ENCODE measurements around the gene CHCHD5. TPM values are rescaled to one million over a fixed set of nuclear protein-coding genes. Genes with fewer than 3 reads are reported as not detected.
"Not testable (repeated sequence)": the region's sequence is repeated elsewhere in the genome, so short reads cannot be mapped to it uniquely, and the experiment has no call there.

Gene CHCHD5
- total RNA-seq, 1 experiment from 2014 or later = 33.2 TPM

GRCh38 chr2:112609320-112609719 is 24.9 kb downstream of the CHCHD5 start:
- Mint-ChIP-seq H3K4me1 (peaks cover 11% of the 10 kb centered on the region), H3K9me3 (peaks cover 11% of the 10 kb centered on the region), H3K27me3 (ENCODE audit: low read depth) (peaks cover 19% of the 10 kb centered on the region)
- H3K36me3 Mint-ChIP-seq; H3K27ac Mint-ChIP-seq; POLR2A ChIA-PET; H3K4me3 Mint-ChIP-seq; CTCF ChIA-PET; DNase-seq (ENCODE audit: low spot score); ATAC-seq: not testable (repeated sequence)

DNA sequence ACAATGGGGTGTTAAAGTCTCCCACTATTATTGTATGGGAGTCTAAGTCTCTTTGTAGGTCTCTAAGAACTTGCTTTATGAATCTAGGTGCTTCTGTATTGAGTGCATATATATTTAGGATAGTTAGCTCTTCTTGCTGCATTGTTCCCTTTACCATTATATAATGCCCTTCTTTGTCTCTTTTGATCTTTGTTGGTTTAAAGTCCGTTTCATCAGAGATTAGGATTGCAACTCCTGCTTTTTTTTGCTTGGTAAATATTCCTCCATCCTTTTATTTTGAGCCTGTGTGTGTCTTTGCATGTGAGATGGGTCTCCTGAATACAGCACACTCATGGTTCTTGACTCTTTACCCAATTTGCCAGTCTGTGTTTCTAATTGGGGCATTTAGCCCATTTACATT is 27.9 kb downstream of the CHCHD5 start:
- POLR2A ChIA-PET; H3K36me3 Mint-ChIP-seq; DNase-seq (ENCODE audit: low spot score); H3K4me3 Mint-ChIP-seq; H3K27ac Mint-ChIP-seq; ATAC-seq: not testable (repeated sequence)
- Mint-ChIP-seq H3K27me3 (ENCODE audit: low read depth) (peaks cover 19% of the 10 kb centered on the region), H3K9me3 (peaks cover 11% of the 10 kb centered on the region), H3K4me1 (peaks cover 22% of the 10 kb centered on the region)
- CTCF ChIA-PET = interaction anchor here (1.9 kb wide), 1 partner anchor 33 kb away, joined by 5 read pairs; no protein-coding TSS in a partner anchor

DNA sequence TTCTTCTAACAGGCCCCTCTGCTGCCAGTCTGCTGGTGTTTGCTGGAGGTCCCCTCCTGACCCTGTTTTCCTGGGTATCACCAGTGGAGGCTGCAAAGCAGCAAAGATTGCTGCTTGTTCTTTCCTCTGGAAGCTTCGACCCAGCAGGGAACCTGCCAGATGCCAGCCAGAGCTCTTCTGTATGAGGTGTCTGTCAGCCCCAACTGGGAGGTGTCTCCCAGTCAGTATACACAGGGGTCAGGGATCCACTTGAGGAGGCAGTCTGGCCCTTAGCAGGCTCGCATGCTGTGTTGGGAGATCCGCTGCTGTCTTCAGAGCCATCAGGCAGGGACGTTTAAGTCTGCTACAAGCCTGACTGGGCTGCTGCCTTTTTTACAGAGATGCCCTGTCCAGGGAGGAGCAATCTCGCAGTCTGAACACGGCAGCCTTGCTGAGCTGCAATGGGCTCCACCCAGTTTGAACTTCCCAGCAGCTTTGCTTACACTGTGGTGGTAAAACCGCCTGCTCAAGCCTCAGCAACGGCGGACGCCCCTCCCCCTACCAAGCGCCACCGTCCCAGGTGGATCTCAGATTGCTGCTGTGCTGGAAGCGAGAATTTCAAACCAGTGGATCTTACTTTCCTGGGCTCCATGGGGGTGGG is 29.9 kb downstream of the CHCHD5 start:
- no peak overlapping the region for H3K27ac Mint-ChIP-seq
- H3K9me3 Mint-ChIP-seq = peaks cover 11% of the 10 kb centered on the region
- H3K4me3 Mint-ChIP-seq = peak overlapping the region; percentile 33; the same call in 1 of the 2 replicates
- no peaks in the 10 kb centered on the region for H3K36me3 Mint-ChIP-seq
- TF ChIP-seq MAX (CRISPR knock-in tag; IDR thresholded peaks at IDR 0.05) (no peak), KAT7 (CRISPR knock-in tag; IDR thresholded peaks at IDR 0.05; ENCODE audit: borderline replicate concordance) (no peak), ZNF317 (CRISPR knock-in tag; IDR thresholded peaks at IDR 0.05; ENCODE audit: borderline replicate concordance, low read depth) (no peak), ZNF281 (CRISPR knock-in tag; IDR thresholded peaks at IDR 0.05) (peak; percentile 45; the same call in 1 of the 2 replicates), FOXP1 (CRISPR knock-in tag; IDR thresholded peaks at IDR 0.05; ENCODE audit: borderline replicate concordance) (peak; percentile 58; the same call in 1 of the 2 replicates), SMAD3 (CRISPR knock-in tag; IDR thresholded peaks at IDR 0.05; ENCODE audit: borderline replicate concordance) (0 out of 2 replicates have a peak, but pooled peaks have one; percentile 30), GRHL2 (CRISPR knock-in tag; IDR thresholded peaks at IDR 0.05; ENCODE audit: insufficient replicate concordance, severe bottlenecking) (no peak), ZNF232 (CRISPR knock-in tag; IDR thresholded peaks at IDR 0.05) (no peak)
- TF ChIP-seq, protein P1, sequence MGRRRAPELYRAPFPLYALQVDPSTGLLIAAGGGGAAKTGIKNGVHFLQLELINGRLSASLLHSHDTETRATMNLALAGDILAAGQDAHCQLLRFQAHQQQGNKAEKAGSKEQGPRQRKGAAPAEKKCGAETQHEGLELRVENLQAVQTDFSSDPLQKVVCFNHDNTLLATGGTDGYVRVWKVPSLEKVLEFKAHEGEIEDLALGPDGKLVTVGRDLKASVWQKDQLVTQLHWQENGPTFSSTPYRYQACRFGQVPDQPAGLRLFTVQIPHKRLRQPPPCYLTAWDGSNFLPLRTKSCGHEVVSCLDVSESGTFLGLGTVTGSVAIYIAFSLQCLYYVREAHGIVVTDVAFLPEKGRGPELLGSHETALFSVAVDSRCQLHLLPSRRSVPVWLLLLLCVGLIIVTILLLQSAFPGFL (CRISPR knock-in tag; IDR thresholded peaks at IDR 0.05; ENCODE audit: borderline replicate concordance) = no peak
- peak; percentile 63 for DNase-seq (ENCODE audit: low spot score)
- peaks cover 19% of the 10 kb centered on the region for H3K27me3 Mint-ChIP-seq (ENCODE audit: low read depth)
- peak; percentile 98 for ATAC-seq
- POLR2A ChIA-PET = interaction anchor here (0.6 kb wide), 1 partner anchor 53 kb away, joined by 4 read pairs; no protein-coding TSS in a partner anchor
- CTCF ChIA-PET = interaction anchor here (1.1 to 2.5 kb wide), 7 partner anchors 11 to 327 kb away, joined by 3 to 16 read pairs (median 4); partner anchors contain the start of gene CHCHD5
- peaks cover 22% of the 10 kb centered on the region for H3K4me1 Mint-ChIP-seq

DNA sequence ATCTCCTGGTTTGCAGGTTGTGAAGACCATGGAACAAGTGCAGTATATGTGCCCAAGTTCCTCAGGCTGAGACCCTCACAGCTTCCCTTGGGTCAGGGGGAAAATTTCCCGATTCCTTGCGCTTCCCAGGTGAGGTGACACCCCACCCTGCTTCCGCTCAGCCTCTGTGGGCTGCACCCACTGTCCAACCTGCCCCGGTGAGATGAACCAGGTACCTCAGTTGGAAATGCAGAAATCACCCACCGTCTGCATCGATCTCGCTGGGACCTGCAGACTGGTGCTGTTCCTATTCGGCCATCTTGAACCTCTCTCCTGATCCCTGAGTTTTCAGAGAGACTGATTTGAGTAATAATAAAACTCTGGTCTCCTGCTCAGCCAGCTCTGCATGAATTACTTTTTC is 30.6 kb downstream of the CHCHD5 start:
- Mint-ChIP-seq H3K4me3 (peak overlapping the region; percentile 33; the same call in 1 of the 2 replicates), H3K27me3 (ENCODE audit: low read depth) (peaks cover 18% of the 10 kb centered on the region), H3K27ac (no peak overlapping the region), H3K4me1 (peaks cover 22% of the 10 kb centered on the region), H3K9me3 (peaks cover 4% of the 10 kb centered on the region), H3K36me3 (no peaks in the 10 kb centered on the region)
- DNase-seq (ENCODE audit: low spot score) = no peak
- TF ChIP-seq NR1H2 (CRISPR knock-in tag; IDR thresholded peaks at IDR 0.05) (no peak), STAT6 (CRISPR knock-in tag; conservative IDR thresholded peaks at IDR 0.05; ENCODE audit: low read depth) (no peak), GRHL2 (CRISPR knock-in tag; IDR thresholded peaks at IDR 0.05; ENCODE audit: insufficient replicate concordance, severe bottlenecking) (no peak), CBFB (CRISPR knock-in tag; IDR thresholded peaks at IDR 0.05; ENCODE audit: low read depth) (no peak), ZNF396 (CRISPR knock-in tag; IDR thresholded peaks at IDR 0.05; ENCODE audit: borderline replicate concordance) (no peak)
- TF ChIP-seq, protein P2, sequence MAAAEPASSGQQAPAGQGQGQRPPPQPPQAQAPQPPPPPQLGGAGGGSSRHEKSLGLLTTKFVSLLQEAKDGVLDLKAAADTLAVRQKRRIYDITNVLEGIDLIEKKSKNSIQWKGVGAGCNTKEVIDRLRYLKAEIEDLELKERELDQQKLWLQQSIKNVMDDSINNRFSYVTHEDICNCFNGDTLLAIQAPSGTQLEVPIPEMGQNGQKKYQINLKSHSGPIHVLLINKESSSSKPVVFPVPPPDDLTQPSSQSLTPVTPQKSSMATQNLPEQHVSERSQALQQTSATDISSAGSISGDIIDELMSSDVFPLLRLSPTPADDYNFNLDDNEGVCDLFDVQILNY (CRISPR knock-in tag; IDR thresholded peaks at IDR 0.05) = no peak
- ATAC-seq = no peak
- CTCF ChIA-PET = interaction anchor here (1.1 to 2.5 kb wide), 6 partner anchors 12 to 326 kb away, joined by 3 to 16 read pairs (median 6); partner anchors contain the start of gene CHCHD5
- POLR2A ChIA-PET = interaction anchor here (0.6 kb wide), 1 partner anchor 53 kb away, joined by 4 read pairs; no protein-coding TSS in a partner anchor

- H3K4me3 Mint-ChIP-seq; ATAC-seq; POLR2A ChIA-PET; H3K27ac Mint-ChIP-seq; H3K36me3 Mint-ChIP-seq; H3K9me3 Mint-ChIP-seq; DNase-seq (ENCODE audit: low spot score): not testable (repeated sequence)
- CTCF ChIA-PET = interaction anchor here (1.0 kb wide), 1 partner anchor 11 kb away, joined by 3 read pairs; no protein-coding TSS in a partner anchor
- peaks cover 12% of the 10 kb centered on the region for H3K27me3 Mint-ChIP-seq (ENCODE audit: low read depth)
- H3K4me1 Mint-ChIP-seq = peaks cover 22% of the 10 kb centered on the region
These were observed 31.4 kb downstream of the CHCHD5 start for GRCh38 chr2:112615798-112616197.

Measured in WTC11 (cell line).